ENCODE measurements around the gene CHD9. TPM values are rescaled to one million over a fixed set of nuclear protein-coding genes. Genes with fewer than 3 reads are reported as not detected.
A peak's percentile ranks its signal among the peaks of the same experiment; 100 is the strongest.

The CHD9 gene
- total RNA-seq, 1 donor from 2014 or later, result 99.0 TPM

- Mint-ChIP-seq H3K36me3 (ENCODE audit: unreplicated experiment) (peaks cover 7% of the 10 kb centered on the region), H3K4me1 (ENCODE audit: unreplicated experiment) (peaks cover 55% of the 10 kb centered on the region), H3K4me3 (ENCODE audit: unreplicated experiment) (no peak overlapping the region), H3K9me3 (ENCODE audit: unreplicated experiment) (no peaks in the 10 kb centered on the region), H3K27ac (ENCODE audit: unreplicated experiment) (peak overlapping the region; percentile 95), H3K27me3 (ENCODE audit: unreplicated experiment) (no peaks in the 10 kb centered on the region)
- DNase-seq (ENCODE audit: extremely low spot score, unreplicated experiment), result no peak
- no peak for TF ChIP-seq CTCF (IDR thresholded peaks at IDR 0.05)
Measured at GRCh38 chr16:53078247-53078646, 23.5 kb downstream of the CHD9 start.

GRCh38 chr16:53078765-53079485 lies 24.1 kb downstream of the CHD9 start:
- no peaks in the 10 kb centered on the region for H3K27me3 Mint-ChIP-seq (ENCODE audit: unreplicated experiment)
- peaks cover 60% of the 10 kb centered on the region for H3K4me1 Mint-ChIP-seq (ENCODE audit: unreplicated experiment)
- H3K27ac Mint-ChIP-seq (ENCODE audit: unreplicated experiment), result peak overlapping the region; percentile 95
- H3K36me3 Mint-ChIP-seq (ENCODE audit: unreplicated experiment), result peaks cover 7% of the 10 kb centered on the region
- no peak for DNase-seq (ENCODE audit: extremely low spot score, unreplicated experiment)
- H3K9me3 Mint-ChIP-seq (ENCODE audit: unreplicated experiment), result no peaks in the 10 kb centered on the region
- no peak for TF ChIP-seq CTCF (IDR thresholded peaks at IDR 0.05)
- no peak overlapping the region for H3K4me3 Mint-ChIP-seq (ENCODE audit: unreplicated experiment)

GRCh38 chr16:53080345-53081031 lies 25.7 kb downstream of the CHD9 start:
- Mint-ChIP-seq H3K9me3 (ENCODE audit: unreplicated experiment) (no peaks in the 10 kb centered on the region), H3K27ac (ENCODE audit: unreplicated experiment) (peak overlapping the region; percentile 95), H3K36me3 (ENCODE audit: unreplicated experiment) (peaks cover 4% of the 10 kb centered on the region), H3K27me3 (ENCODE audit: unreplicated experiment) (no peaks in the 10 kb centered on the region), H3K4me3 (ENCODE audit: unreplicated experiment) (peak overlapping the region; percentile 41), H3K4me1 (ENCODE audit: unreplicated experiment) (peaks cover 76% of the 10 kb centered on the region)
- no peak for TF ChIP-seq CTCF (IDR thresholded peaks at IDR 0.05)
- DNase-seq (ENCODE audit: extremely low spot score, unreplicated experiment), result peak; percentile 89

- TF ChIP-seq CTCF (IDR thresholded peaks at IDR 0.05), result no peak
- H3K27me3 Mint-ChIP-seq (ENCODE audit: unreplicated experiment), result no peaks in the 10 kb centered on the region
- peak overlapping the region; percentile 95 for H3K27ac Mint-ChIP-seq (ENCODE audit: unreplicated experiment)
- no peaks in the 10 kb centered on the region for H3K9me3 Mint-ChIP-seq (ENCODE audit: unreplicated experiment)
- no peak for DNase-seq (ENCODE audit: extremely low spot score, unreplicated experiment)
- no peaks in the 10 kb centered on the region for H3K36me3 Mint-ChIP-seq (ENCODE audit: unreplicated experiment)
- peaks cover 81% of the 10 kb centered on the region for H3K4me1 Mint-ChIP-seq (ENCODE audit: unreplicated experiment)
- H3K4me3 Mint-ChIP-seq (ENCODE audit: unreplicated experiment), result peak overlapping the region; percentile 41
Measured at GRCh38 chr16:53081032-53081424, 26.2 kb downstream of the CHD9 start.

- no peak for TF ChIP-seq CTCF (IDR thresholded peaks at IDR 0.05)
- H3K27me3 Mint-ChIP-seq (ENCODE audit: unreplicated experiment), result no peaks in the 10 kb centered on the region
- peaks cover 90% of the 10 kb centered on the region for H3K4me1 Mint-ChIP-seq (ENCODE audit: unreplicated experiment)
- no peaks in the 10 kb centered on the region for H3K9me3 Mint-ChIP-seq (ENCODE audit: unreplicated experiment)
- no peaks in the 10 kb centered on the region for H3K36me3 Mint-ChIP-seq (ENCODE audit: unreplicated experiment)
- DNase-seq (ENCODE audit: extremely low spot score, unreplicated experiment), result no peak
- peak overlapping the region; percentile 95 for H3K27ac Mint-ChIP-seq (ENCODE audit: unreplicated experiment)
- H3K4me3 Mint-ChIP-seq (ENCODE audit: unreplicated experiment), result no peak overlapping the region
Measured at GRCh38 chr16:53081686-53082407, 27.1 kb downstream of the CHD9 start.

All from osteocyte (in vitro differentiated cells).